ENCODE results near the gene PEBP1.

DNA sequence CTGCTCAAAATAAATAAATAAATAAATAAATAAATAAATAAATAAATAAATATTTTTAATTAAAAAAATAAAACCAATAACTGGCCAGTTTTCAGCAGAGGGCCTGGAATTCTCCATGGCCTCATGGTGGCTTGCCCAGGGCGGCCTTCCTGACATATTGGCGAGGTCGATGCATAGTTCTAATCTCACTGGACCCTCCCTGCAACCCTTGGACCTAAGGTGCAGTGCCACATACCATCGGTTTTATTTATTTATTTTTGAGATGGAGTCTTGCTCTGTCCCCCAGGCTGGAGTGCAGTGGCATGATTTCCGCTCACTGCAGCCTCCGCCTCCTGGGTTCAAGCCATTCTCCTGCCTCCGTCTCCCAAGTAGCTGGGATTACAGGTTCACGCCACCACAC, 28.2 kb upstream of the PEBP1 start:
- TF ChIP-seq CTCF (optimal IDR thresholded peaks at IDR 0.05 in 1 of 3, IDR thresholded peaks at IDR 0.05 in 1 of 3, conservative IDR thresholded peaks at IDR 0.05 in 1 of 3; ENCODE audit: extremely low read depth in 1 of 3, insufficient read depth in 2 of 3, low read length in 3 of 3): no peak
- TF ChIP-seq EZH2 (IDR thresholded peaks at IDR 0.05; ENCODE audit: low read length): no peak

All from keratinocyte (primary cell).